Cardiac fibroblast (primary cell): ENCODE results near the gene PRKAA1.
"Not testable (repeated sequence)": the region's sequence is repeated elsewhere in the genome, so short reads cannot be mapped to it uniquely, and the experiment has no call there.

Source experiments
- DNase-seq, 2 donors: peaks; one replicate each; pipeline versions ENCODE4 v3.0.0 to v3.0.0-alpha.2; 2010; ENCODE audit warnings: low read depth in 2 of 2
- H3K4me3 ChIP-seq, 2 donors: replicated peaks in 1 of 2; 1 replicate in 1 of 2; 2 replicates in 1 of 2; pipeline ENCODE4 v1.5.1; 2011; ENCODE audit warnings: low read depth in 2 of 2, low read length in 2 of 2, mild to moderate bottlenecking in 2 of 2, moderate library complexity in 1 of 2
- CTCF ChIP-seq: IDR thresholded peaks from one replicate; pipeline ENCODE4 v1.5.1; 2011; ENCODE audit warnings: low read depth, mild to moderate bottlenecking, low read length, inconsistent platforms

Gene PRKAA1

DNA sequence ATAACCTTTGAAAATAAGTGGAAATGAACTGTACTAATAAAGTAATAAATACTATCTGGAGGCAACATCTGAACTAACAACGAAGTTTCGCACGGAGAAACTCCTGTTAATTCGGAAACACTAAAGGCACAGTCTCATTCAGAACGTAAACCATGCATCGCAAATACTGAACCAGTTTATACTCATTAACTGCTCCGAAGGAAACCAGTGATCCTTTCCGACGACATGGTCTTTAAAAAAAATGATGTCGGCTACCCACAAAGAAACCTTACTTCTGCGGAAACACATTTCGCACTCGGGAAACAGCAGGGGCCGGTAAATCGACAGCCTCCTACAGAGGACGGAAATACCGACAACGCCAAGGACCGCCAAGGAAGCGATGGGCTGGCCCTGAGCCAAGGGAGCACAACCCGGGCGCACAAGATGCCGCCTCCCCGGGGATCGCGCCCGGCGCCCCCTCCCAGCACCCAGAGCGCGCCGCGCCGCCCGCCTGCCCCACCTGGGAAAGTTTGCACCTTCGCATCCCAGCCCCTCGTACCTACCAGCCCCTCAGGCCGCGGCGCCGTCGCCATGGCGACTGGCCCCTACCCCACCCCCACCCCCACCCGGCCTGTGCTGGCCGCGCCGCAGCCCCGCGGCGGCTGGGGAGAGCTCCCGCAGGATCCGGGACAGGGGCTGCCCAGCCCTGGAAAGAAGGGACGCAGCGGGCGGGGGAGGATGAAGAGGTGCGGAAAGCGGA lies 732 bp downstream of the PRKAA1 start:
- peak overlapping the region; percentile 74 to 89 for H3K4me3 ChIP-seq
- TF ChIP-seq CTCF, result no peak
- DNase-seq, result peak; percentile 82 to 86

- DNase-seq, result peak; percentile 80 to 86
- H3K4me3 ChIP-seq, result peak overlapping the region; percentile 74 to 89
- TF ChIP-seq CTCF, result no peak
Measured at GRCh38 chr5:40796487-40796889, 1.7 kb downstream of the PRKAA1 start.

GRCh38 chr5:40794877-40795276 lies 3.3 kb downstream of the PRKAA1 start:
- DNase-seq, H3K4me3 ChIP-seq: not testable (repeated sequence)

- not testable (repeated sequence) for DNase-seq, H3K4me3 ChIP-seq
Measured at GRCh38 chr5:40794340-40794739, 3.8 kb downstream of the PRKAA1 start.

DNA sequence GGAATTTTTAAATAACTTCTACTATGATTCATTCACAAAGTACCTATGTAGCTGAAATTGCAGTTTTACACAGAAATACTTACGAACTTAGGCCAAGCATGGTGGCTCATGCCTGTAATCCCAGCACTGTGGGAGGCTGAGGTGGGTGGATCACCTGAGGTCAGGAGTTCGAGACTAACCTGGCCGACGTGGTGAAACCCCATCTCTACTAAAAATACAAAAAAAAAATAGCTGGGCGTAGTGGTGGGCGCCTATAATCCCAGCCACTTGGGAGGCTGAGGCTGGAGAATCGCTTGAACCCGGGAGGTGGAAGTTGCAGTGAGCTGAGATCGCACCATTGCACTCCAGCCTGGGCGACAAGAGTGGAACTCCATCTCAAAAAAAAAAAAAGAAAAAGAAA lies 5.5 kb downstream of the PRKAA1 start:
- not testable (repeated sequence) for DNase-seq, H3K4me3 ChIP-seq

DNA sequence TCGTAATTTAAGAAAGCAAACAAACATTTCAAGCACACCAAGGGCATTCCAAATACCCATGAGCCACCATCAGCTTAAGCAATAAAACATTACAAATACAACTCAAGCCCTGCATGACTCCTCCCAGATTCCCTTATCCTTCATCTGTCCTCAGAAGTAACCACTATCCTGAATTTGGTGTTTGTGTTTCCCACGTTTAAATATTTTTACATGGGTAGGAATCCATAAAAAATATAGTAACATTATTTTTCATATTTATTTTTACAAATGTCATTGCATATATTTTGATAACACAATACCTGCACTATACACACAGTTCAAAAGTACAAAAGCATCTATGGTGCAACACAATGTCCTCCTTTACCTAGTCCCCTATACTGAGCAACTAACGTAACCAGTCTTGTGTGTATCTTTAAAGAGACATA lies 6.4 kb downstream of the PRKAA1 start:
- peak in 1 of 2 donors; percentile 56 for DNase-seq
- TF ChIP-seq CTCF, result no peak
- H3K4me3 ChIP-seq, result peak overlapping the region in 1 of 2 donors; percentile 1

DNA sequence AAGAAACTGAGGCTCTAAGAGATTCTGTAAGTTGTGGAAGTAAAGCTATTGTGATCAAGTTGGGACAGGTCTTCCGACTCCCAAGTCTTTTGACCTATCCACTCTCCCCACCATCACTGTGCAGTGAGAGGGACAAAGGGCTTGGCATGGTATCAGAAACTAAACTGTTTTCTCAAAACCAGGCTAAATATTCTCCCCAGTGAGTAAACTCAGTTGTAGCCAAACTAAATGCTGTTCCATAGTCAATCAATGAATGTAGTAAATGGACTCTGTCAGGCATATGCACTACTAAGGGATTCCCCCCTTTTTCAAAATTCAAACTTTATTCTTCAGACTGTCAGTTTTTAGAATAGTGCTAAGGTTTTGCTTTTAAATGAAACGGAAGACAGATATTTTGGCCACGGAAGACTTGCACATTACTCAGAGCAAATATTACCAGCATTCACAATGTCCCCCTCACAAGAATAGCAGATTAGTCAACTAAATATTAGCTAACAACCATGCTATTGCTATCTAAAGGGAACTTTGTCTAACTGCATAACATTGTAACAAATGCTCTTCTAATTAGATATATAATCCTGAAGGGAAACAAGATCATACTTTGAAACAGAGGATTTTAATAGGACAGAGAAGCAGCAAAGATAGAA lies 7.1 kb downstream of the PRKAA1 start:
- peak overlapping the region in 1 of 2 donors; percentile 1 for H3K4me3 ChIP-seq
- TF ChIP-seq CTCF, result no peak
- peak in 1 of 2 donors; percentile 72 for DNase-seq

DNA sequence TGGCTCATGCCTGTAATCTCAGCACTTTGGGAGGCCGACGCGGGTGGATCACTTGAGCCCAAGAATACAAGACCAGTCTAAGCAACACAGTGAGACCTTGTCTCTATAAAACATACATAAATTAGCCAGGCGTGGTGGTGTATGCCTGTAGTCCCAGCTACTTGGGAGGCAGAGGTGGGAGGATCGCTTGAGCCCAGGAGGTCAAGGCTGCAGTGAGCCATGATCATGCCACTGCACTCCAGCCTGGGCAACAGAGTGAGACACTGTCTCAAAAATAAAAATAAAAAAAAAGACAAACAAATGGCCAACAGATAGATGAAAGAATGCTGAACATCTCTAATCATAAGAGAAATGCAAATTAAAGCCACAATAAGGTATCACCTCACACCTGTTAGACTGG lies 9.2 kb downstream of the PRKAA1 start:
- DNase-seq, result not testable (repeated sequence)

DNA sequence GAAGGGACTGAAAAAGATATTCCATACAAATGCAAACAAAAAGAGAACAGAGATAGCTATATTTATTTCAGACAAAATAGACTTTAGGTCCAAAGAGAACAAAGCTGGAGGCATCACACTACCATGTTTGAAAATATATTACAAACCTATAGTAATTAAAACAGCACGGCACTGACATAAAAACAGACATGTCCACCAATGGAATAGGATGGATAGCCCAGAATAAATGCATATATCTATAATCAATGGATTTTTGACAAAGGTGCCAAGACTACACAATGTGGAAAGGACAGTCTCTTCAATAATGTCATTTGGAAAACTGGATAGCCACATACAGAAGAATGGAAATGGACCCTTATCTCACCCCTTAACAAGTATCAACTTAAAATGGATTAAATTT lies 10.2 kb downstream of the PRKAA1 start:
- TF ChIP-seq CTCF, result no peak
- DNase-seq, result no peak

More for the DNA sequence above, 9.2 kb downstream of the PRKAA1 start:
- H3K4me3 ChIP-seq, result not testable (repeated sequence)

DNA sequence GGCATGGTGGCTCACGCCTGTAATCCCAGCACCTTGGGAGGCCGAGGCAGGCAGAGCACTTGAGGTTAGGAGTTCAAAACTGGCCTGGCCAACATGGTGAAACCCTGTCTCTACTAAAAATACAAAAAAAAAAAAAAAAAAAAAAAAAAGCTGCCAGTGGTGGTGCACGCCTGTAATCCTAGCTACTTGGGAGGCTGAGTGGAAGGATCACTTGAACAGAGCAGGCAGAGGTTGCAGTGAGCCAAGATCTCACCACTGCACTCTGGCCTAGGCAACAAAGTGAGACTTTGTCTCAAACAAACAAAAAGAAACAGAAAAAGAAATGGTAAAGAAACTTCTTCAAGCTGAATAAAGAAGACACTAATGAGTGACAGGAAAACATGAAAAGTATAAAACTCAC lies 11.5 kb downstream of the PRKAA1 start:
- DNase-seq, H3K4me3 ChIP-seq: not testable (repeated sequence)

More for the DNA sequence above, 10.2 kb downstream of the PRKAA1 start:
- H3K4me3 ChIP-seq, result no peak overlapping the region
